K562 (cell line): ENCODE data around the gene PBX1. TPM values are rescaled to one million over a fixed set of nuclear protein-coding genes. Genes with fewer than 3 reads are reported as not detected.

Source experiments
- ATAC-seq: fragments of 200-7000 bp; cut with Tn5 transposase; 3 replicates; pipeline ENCODE4 v1.9.1; 2020; ENCODE audit warnings: moderate library complexity
- BruUV-seq: library from RNA; stranded (reverse); fragments of 400-500 nt; replicated peaks from 2 replicates; lab custom pipeline; 2021; lab: Mats Ljungman, UMichigan
- CTCF ChIA-PET: fragments of 300-600 bp; formaldehyde crosslinking; extraction: SDS; loops from one replicate; lab custom pipeline; 2021; ENCODE audit warnings: low intra/inter-chr PET ratio; lab: Yijun Ruan, JAX
- POLR2A ChIA-PET: fragments of 300-600, 350-650 bp; sonication (Branson Sonifier 250); formaldehyde crosslinking; extraction: SDS; loops from one replicate; lab custom pipeline; 2021; ENCODE audit warnings: antibody characterized with exemption, inconsistent platforms; lab: Yijun Ruan, JAX
- DNase-seq, 4 experiments: peaks; one replicate each; pipeline versions ENCODE4 v3.0.0 to v3.0.0-alpha.2; 2011 to 2018; ENCODE audit warnings: low spot score in 3 of 4, mixed read lengths in 3 of 4; ENCODE audit errors: extremely low read depth in 1 of 4
- FAIRE-seq: peaks from 2 replicates; lab custom pipeline; 2011; peaks lifted over from hg19 to GRCh38; lab: Jason Lieb, UNC
- H2AFZ ChIP-seq: 2 replicates; pipeline ENCODE4 v1.6.0; 2011; ENCODE audit warnings: low read depth, low read length, control low read depth, inconsistent platforms
- H3K27ac ChIP-seq: fragments of 200-600 bp; 3 replicates; pipeline ENCODE4 v1.8.0; 2011; ENCODE audit warnings: low read depth, mild to moderate bottlenecking, control low read depth, inconsistent platforms, low read length, moderate library complexity, mixed read lengths; ENCODE audit errors: extremely low read depth
- H3K27me3 ChIP-seq, 2 experiments: fragments of 300-600 bp in 1 of 2; 2 replicates in 1 of 2; 3 replicates in 1 of 2; pipeline versions ENCODE4 v1.6.0 to v1.8.0; 2011; ENCODE audit warnings: inconsistent platforms in 2 of 2, low read length in 2 of 2, mild to moderate bottlenecking in 1 of 2, mixed read lengths in 1 of 2, moderate library complexity in 1 of 2; ENCODE audit not compliant: control insufficient read depth in 2 of 2, insufficient read depth in 2 of 2
- H3K36me3 ChIP-seq: fragments of 300-600 bp; 3 replicates; pipeline ENCODE4 v1.8.0; 2011; ENCODE audit warnings: mild to moderate bottlenecking, low read length, inconsistent platforms; ENCODE audit not compliant: control insufficient read depth, insufficient read depth
- H3K4me1 ChIP-seq, 2 experiments: fragments of 200-600 bp in 1 of 2; replicated peaks in 1 of 2; 2 replicates in 1 of 2; 3 replicates in 1 of 2; pipeline versions ENCODE4 v1.5.1 to v1.8.0; 2011; ENCODE audit warnings: inconsistent platforms in 2 of 2, low read length in 2 of 2, mild to moderate bottlenecking in 1 of 2, mixed read lengths in 1 of 2, moderate library complexity in 1 of 2; ENCODE audit not compliant: control insufficient read depth in 2 of 2, insufficient read depth in 2 of 2
- H3K4me2 ChIP-seq: 2 replicates; pipeline ENCODE4 v1.6.1; 2011; ENCODE audit warnings: low read length, control low read depth, inconsistent platforms, mixed read lengths; ENCODE audit not compliant: insufficient read depth
- H3K4me3 ChIP-seq: fragments of 200-600 bp; sonication (generic), shearing (Covaris generic); 2 replicates; pipeline ENCODE4 v1.5.1; 2016; ENCODE audit warnings: control low read depth, inconsistent platforms
- H3K79me2 ChIP-seq: fragments of 200-600 bp; 3 replicates; pipeline ENCODE4 v1.8.0; 2011; ENCODE audit warnings: low read length, inconsistent platforms; ENCODE audit not compliant: control insufficient read depth, insufficient read depth
- H3K9ac ChIP-seq, 2 experiments: 2 replicates each; pipeline versions ENCODE4 v1.6.0 to v1.6.1; 2011; ENCODE audit warnings: low read depth in 2 of 2, low read length in 2 of 2, control low read depth in 1 of 2, inconsistent platforms in 1 of 2, mild to moderate bottlenecking in 1 of 2, mixed read lengths in 1 of 2; ENCODE audit not compliant: insufficient read depth in 1 of 2
- H3K9me1 ChIP-seq: one replicate; pipeline ENCODE4 v1.6.0; 2011; ENCODE audit warnings: inconsistent platforms, mild to moderate bottlenecking, low read length, moderate library complexity; ENCODE audit not compliant: control insufficient read depth, insufficient read depth
- H3K9me3 ChIP-seq: replicated peaks from 2 replicates; pipeline ENCODE4 v1.5.1; 2011; ENCODE audit warnings: low read depth, low read length, inconsistent platforms; ENCODE audit not compliant: control insufficient read depth, insufficient read depth
- H4K20me1 ChIP-seq: replicated peaks from 2 replicates; pipeline ENCODE4 v1.6.1; 2011; ENCODE audit warnings: low read length, inconsistent platforms, mixed read lengths; ENCODE audit not compliant: control insufficient read depth, insufficient read depth
- ATF4 ChIP-seq: fragments of 450-650 bp; formaldehyde crosslinking; IDR thresholded peaks from 2 replicates; pipeline ENCODE4 v1.4.0; 2022; ENCODE audit warnings: mild to moderate bottlenecking, moderate library complexity
- KLF10 ChIP-seq: fragments of 250-450 bp; sonication (Bioruptor Pico); IDR thresholded peaks from 2 replicates; pipeline ENCODE4 v1.6.1; 2021; ENCODE audit warnings: matching md5 sums
- NR1H2 ChIP-seq: sonication (generic); formaldehyde crosslinking; IDR thresholded peaks from 2 replicates; pipeline ENCODE4 v1.4.0; 2020; ENCODE audit warnings: mild to moderate bottlenecking, missing genetic modification reagents
- NRF1 ChIP-seq, 2 experiments: fragments of 450-650 bp; IDR thresholded peaks in 1 of 2; conservative IDR thresholded peaks in 1 of 2; 2 replicates each; pipeline ENCODE4 v1.6.1; 2014; ENCODE audit warnings: mild to moderate bottlenecking in 2 of 2
- STAT6 ChIP-seq: sonication (generic); formaldehyde crosslinking; IDR thresholded peaks from 2 replicates; pipeline ENCODE4 v1.8.1; 2023; ENCODE audit warnings: mild to moderate bottlenecking, missing genetic modification reagents
- YBX1 ChIP-seq: fragments of 450-650 bp; IDR thresholded peaks from 2 replicates; pipeline ENCODE4 v1.7.1; 2016; ENCODE audit warnings: mild to moderate bottlenecking
- ZNF778 ChIP-seq: fragments of 450-650 bp; formaldehyde crosslinking; IDR thresholded peaks from 2 replicates; pipeline ENCODE4 v1.4.0; 2020; ENCODE audit warnings: mild to moderate bottlenecking, moderate library complexity
- in situ Hi-C: fragments of 300-500 bp; cut with MboI; formaldehyde crosslinking; loops from 4 replicates; pipeline ENCODE4 v1.15.0; 2018; ENCODE audit warnings: inconsistent platforms, mixed read lengths
- intact Hi-C: fragments of 100-400 bp; cut with micrococcal nuclease; formaldehyde crosslinking; loops from 2 replicates; pipeline ENCODE4 v1.14.2; 2022
- polyA plus RNA-seq, 8 experiments: library from polyadenylated mRNA; depleted of rRNA in 4 of 8; stranded (reverse) in 5 of 8; unstranded in 3 of 8; fragments of >200 nt; fragmentation: Nextera tagmentation in 2 of 8; fragmentation: Illumina TruSeq in 1 of 8; extraction: Ambion mirVana in 2 of 8; extraction: Trizol in 1 of 8; gene quantifications; 2 replicates each; pipeline versions ENCODE4 v1.2.1 to v1.2.3, GENCODE V29; 2011 to 2014; ENCODE audit warnings: inconsistent platforms in 1 of 8, missing spikeins in 1 of 8
- total RNA-seq, 7 experiments: library from RNA; depleted of rRNA in 6 of 7; stranded (reverse); fragments of >200 nt in 6 of 7; fragmentation: Illumina TruSeq in 2 of 7; extraction: Trizol in 2 of 7; gene quantifications; 2 replicates each; pipeline versions ENCODE4 v1.2.1 to v1.2.3, GENCODE V29; 2011 to 2021; ENCODE audit warnings: low replicate concordance in 1 of 7
- TF ChIP-seq, protein P1 (sequence below): fragments of 200-600 bp; sonication (generic); IDR thresholded peaks from one replicate; pipeline ENCODE4 v1.6.1; 2012; ENCODE audit warnings: mild to moderate bottlenecking, low read depth, low read length, inconsistent platforms

The PBX1 gene
- total and polyA plus RNA-seq, 9 of the 15 experiments (the other 6 are each of a cell fraction or from before 2014, with no cell fraction given) = 0.03 to 0.62 (median 0.17) TPM

DNA sequence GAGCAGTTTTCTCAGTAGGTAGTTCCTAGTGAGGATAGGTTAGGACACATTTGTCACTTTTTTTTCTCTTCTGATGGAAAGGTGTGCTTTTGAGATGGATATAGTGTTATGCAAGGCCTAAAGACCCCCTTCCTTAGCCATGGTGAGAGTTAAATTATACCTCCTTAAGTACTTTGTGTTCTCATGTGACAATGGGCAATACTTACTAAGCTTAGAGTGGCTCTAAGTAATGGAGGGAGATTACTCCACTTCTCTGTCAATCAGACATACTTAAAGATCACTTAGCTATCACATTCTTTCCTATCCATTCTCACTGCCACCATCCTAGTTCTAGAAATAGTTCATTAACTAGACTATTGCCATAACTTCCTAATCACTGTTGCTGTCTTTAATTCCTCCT, 265.6 kb downstream of the PBX1 start:
- Histone ChIP-seq H4K20me1 (no peaks in the 10 kb centered on the region), H3K9me1 (no peaks in the 10 kb centered on the region), H3K36me3 (no peaks in the 10 kb centered on the region), H3K4me2 (no peak overlapping the region), H3K4me1 (no peaks in the 10 kb centered on the region), H3K27ac (no peak overlapping the region), H3K4me3 (no peak overlapping the region), H2AFZ (no peak overlapping the region), H3K9me3 (no peaks in the 10 kb centered on the region), H3K27me3 (no peaks in the 10 kb centered on the region; a peak in 2 of 5 replicates), H3K9ac (no peak overlapping the region), H3K79me2 (no peaks in the 10 kb centered on the region)
- ChIA-PET CTCF (no interaction called here), POLR2A (interaction anchor here (0.6 kb wide), 1 partner anchor 11 kb away, joined by 3 read pairs; no protein-coding TSS in a partner anchor)
- BruUV-seq = no TSS peak
- ATAC-seq = no peak
- in situ Hi-C loops = no loop called here
- no peak for DNase-seq
- no peak for FAIRE-seq
- intact Hi-C loops = no loop called here
- no peak for TF ChIP-seq KLF10 (CRISPR knock-in tag)
- no peak for TF ChIP-seq ZNF778 (CRISPR knock-in tag)
- no peak for TF ChIP-seq YBX1
- TF ChIP-seq NRF1 (conservative IDR thresholded peaks at IDR 0.05 in 1 of 2, IDR thresholded peaks at IDR 0.05 in 1 of 2) = no peak
- no peak for TF ChIP-seq NR1H2 (CRISPR knock-in tag)
- no peak for TF ChIP-seq STAT6 (CRISPR knock-in tag)
- TF ChIP-seq, protein P1, sequence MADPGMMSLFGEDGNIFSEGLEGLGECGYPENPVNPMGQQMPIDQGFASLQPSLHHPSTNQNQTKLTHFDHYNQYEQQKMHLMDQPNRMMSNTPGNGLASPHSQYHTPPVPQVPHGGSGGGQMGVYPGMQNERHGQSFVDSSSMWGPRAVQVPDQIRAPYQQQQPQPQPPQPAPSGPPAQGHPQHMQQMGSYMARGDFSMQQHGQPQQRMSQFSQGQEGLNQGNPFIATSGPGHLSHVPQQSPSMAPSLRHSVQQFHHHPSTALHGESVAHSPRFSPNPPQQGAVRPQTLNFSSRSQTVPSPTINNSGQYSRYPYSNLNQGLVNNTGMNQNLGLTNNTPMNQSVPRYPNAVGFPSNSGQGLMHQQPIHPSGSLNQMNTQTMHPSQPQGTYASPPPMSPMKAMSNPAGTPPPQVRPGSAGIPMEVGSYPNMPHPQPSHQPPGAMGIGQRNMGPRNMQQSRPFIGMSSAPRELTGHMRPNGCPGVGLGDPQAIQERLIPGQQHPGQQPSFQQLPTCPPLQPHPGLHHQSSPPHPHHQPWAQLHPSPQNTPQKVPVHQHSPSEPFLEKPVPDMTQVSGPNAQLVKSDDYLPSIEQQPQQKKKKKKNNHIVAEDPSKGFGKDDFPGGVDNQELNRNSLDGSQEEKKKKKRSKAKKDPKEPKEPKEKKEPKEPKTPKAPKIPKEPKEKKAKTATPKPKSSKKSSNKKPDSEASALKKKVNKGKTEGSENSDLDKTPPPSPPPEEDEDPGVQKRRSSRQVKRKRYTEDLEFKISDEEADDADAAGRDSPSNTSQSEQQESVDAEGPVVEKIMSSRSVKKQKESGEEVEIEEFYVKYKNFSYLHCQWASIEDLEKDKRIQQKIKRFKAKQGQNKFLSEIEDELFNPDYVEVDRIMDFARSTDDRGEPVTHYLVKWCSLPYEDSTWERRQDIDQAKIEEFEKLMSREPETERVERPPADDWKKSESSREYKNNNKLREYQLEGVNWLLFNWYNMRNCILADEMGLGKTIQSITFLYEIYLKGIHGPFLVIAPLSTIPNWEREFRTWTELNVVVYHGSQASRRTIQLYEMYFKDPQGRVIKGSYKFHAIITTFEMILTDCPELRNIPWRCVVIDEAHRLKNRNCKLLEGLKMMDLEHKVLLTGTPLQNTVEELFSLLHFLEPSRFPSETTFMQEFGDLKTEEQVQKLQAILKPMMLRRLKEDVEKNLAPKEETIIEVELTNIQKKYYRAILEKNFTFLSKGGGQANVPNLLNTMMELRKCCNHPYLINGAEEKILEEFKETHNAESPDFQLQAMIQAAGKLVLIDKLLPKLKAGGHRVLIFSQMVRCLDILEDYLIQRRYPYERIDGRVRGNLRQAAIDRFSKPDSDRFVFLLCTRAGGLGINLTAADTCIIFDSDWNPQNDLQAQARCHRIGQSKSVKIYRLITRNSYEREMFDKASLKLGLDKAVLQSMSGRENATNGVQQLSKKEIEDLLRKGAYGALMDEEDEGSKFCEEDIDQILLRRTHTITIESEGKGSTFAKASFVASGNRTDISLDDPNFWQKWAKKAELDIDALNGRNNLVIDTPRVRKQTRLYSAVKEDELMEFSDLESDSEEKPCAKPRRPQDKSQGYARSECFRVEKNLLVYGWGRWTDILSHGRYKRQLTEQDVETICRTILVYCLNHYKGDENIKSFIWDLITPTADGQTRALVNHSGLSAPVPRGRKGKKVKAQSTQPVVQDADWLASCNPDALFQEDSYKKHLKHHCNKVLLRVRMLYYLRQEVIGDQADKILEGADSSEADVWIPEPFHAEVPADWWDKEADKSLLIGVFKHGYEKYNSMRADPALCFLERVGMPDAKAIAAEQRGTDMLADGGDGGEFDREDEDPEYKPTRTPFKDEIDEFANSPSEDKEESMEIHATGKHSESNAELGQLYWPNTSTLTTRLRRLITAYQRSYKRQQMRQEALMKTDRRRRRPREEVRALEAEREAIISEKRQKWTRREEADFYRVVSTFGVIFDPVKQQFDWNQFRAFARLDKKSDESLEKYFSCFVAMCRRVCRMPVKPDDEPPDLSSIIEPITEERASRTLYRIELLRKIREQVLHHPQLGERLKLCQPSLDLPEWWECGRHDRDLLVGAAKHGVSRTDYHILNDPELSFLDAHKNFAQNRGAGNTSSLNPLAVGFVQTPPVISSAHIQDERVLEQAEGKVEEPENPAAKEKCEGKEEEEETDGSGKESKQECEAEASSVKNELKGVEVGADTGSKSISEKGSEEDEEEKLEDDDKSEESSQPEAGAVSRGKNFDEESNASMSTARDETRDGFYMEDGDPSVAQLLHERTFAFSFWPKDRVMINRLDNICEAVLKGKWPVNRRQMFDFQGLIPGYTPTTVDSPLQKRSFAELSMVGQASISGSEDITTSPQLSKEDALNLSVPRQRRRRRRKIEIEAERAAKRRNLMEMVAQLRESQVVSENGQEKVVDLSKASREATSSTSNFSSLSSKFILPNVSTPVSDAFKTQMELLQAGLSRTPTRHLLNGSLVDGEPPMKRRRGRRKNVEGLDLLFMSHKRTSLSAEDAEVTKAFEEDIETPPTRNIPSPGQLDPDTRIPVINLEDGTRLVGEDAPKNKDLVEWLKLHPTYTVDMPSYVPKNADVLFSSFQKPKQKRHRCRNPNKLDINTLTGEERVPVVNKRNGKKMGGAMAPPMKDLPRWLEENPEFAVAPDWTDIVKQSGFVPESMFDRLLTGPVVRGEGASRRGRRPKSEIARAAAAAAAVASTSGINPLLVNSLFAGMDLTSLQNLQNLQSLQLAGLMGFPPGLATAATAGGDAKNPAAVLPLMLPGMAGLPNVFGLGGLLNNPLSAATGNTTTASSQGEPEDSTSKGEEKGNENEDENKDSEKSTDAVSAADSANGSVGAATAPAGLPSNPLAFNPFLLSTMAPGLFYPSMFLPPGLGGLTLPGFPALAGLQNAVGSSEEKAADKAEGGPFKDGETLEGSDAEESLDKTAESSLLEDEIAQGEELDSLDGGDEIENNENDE = no peak
- TF ChIP-seq ATF4 (CRISPR knock-in tag) = no peak
